SK-N-MC (cell line): ENCODE data around the gene CCDC185.

ENCODE experiments used
- DNase-seq: peaks from one replicate; pipeline ENCODE4 v3.0.0-alpha.2; 2011; ENCODE audit warnings: low read depth, low spot score
- H3K27ac ChIP-seq: fragments of 200-600 bp; sonication (generic); 2 replicates; pipeline ENCODE4 v1.5.1; 2016; ENCODE audit warnings: mixed run types
- H3K36me3 ChIP-seq: fragments of 200-600 bp; sonication (generic); 2 replicates; pipeline ENCODE4 v1.6.1; 2017; ENCODE audit warnings: antibody characterized with exemption, low read length, mixed read lengths; ENCODE audit not compliant: insufficient read depth
- H3K4me3 ChIP-seq: fragments of 200-600 bp; sonication (generic); 2 replicates; pipeline ENCODE4 v1.5.1; 2016
- H3K9ac ChIP-seq: fragments of 200-600 bp; sonication (generic); 2 replicates; pipeline ENCODE4 v1.8.0; 2017; ENCODE audit warnings: mixed run types, mixed read lengths; ENCODE audit not compliant: insufficient read length
- H3K9me3 ChIP-seq: fragments of 200-600 bp; sonication (generic); 2 replicates; pipeline ENCODE4 v1.6.1; 2017; ENCODE audit warnings: low read depth, mild to moderate bottlenecking, antibody characterized with exemption, low read length, moderate library complexity, mixed read lengths
- EZH2 ChIP-seq: fragments of 200-600 bp; sonication (generic); IDR thresholded peaks from one replicate; pipeline ENCODE4 v1.6.1; 2017; ENCODE audit warnings: antibody characterized with exemption
- FOXP2 ChIP-seq: optimal IDR thresholded peaks from 2 replicates; pipeline ENCODE3; 2011; ENCODE audit warnings: mild to moderate bottlenecking, moderate library complexity; ENCODE audit not compliant: insufficient read depth; ENCODE audit errors: extremely low read length, control extremely low read depth
- POLR2AphosphoS5 ChIP-seq: IDR thresholded peaks from 2 replicates; pipeline ENCODE4 v1.6.1; 2012; ENCODE audit warnings: mild to moderate bottlenecking, low read depth, low read length, borderline replicate concordance

The CCDC185 gene

GRCh38 chr1:223419561-223419960, 26.3 kb downstream of the CCDC185 start:
- Histone ChIP-seq H3K4me3 (no peak overlapping the region), H3K9ac (no peak overlapping the region), H3K36me3 (no peaks in the 10 kb centered on the region), H3K27ac (no peak overlapping the region), H3K9me3 (no peaks in the 10 kb centered on the region)
- TF ChIP-seq EZH2 (no peak), FOXP2 (no peak), POLR2AphosphoS5 (no peak)
- no peak for DNase-seq

GRCh38 chr1:223421025-223421424, 27.8 kb downstream of the CCDC185 start:
- Histone ChIP-seq H3K9ac (no peak overlapping the region), H3K36me3 (no peaks in the 10 kb centered on the region), H3K9me3 (no peaks in the 10 kb centered on the region), H3K27ac (no peak overlapping the region), H3K4me3 (no peak overlapping the region)
- TF ChIP-seq EZH2: no peak
- no peak for TF ChIP-seq POLR2AphosphoS5
- TF ChIP-seq FOXP2: no peak
- DNase-seq: no peak

GRCh38 chr1:223421676-223422075, 28.5 kb downstream of the CCDC185 start:
- H3K36me3 ChIP-seq: no peaks in the 10 kb centered on the region
- DNase-seq: no peak
- TF ChIP-seq EZH2: no peak
- no peak for TF ChIP-seq POLR2AphosphoS5
- no peak for TF ChIP-seq FOXP2
- H3K4me3 ChIP-seq: no peak overlapping the region
- no peak overlapping the region for H3K27ac ChIP-seq
- H3K9me3 ChIP-seq: no peaks in the 10 kb centered on the region
- no peak overlapping the region for H3K9ac ChIP-seq

- Histone ChIP-seq H3K27ac (no peak overlapping the region), H3K9me3 (no peaks in the 10 kb centered on the region), H3K9ac (no peak overlapping the region), H3K4me3 (no peak overlapping the region), H3K36me3 (no peaks in the 10 kb centered on the region)
- no peak for DNase-seq
- TF ChIP-seq FOXP2 (no peak), POLR2AphosphoS5 (no peak), EZH2 (no peak)
Observed at GRCh38 chr1:223422911-223423310, 29.7 kb downstream of the CCDC185 start.

GRCh38 chr1:223423641-223424233, 30.5 kb downstream of the CCDC185 start:
- no peak for TF ChIP-seq FOXP2
- TF ChIP-seq EZH2: no peak
- no peak for TF ChIP-seq POLR2AphosphoS5
- Histone ChIP-seq H3K27ac (no peak overlapping the region), H3K4me3 (no peak overlapping the region), H3K36me3 (no peaks in the 10 kb centered on the region), H3K9me3 (no peaks in the 10 kb centered on the region), H3K9ac (no peak overlapping the region)
- no peak for DNase-seq

GRCh38 chr1:223425550-223425949, 32.3 kb downstream of the CCDC185 start:
- TF ChIP-seq FOXP2: no peak
- Histone ChIP-seq H3K9me3 (no peaks in the 10 kb centered on the region), H3K4me3 (no peak overlapping the region), H3K36me3 (no peaks in the 10 kb centered on the region), H3K9ac (no peak overlapping the region), H3K27ac (no peak overlapping the region)
- DNase-seq: no peak

- Histone ChIP-seq H3K9ac (no peak overlapping the region), H3K9me3 (no peaks in the 10 kb centered on the region), H3K4me3 (no peak overlapping the region), H3K36me3 (no peaks in the 10 kb centered on the region), H3K27ac (no peak overlapping the region)
- TF ChIP-seq FOXP2: no peak
- TF ChIP-seq EZH2: no peak
- TF ChIP-seq POLR2AphosphoS5: no peak
- DNase-seq: no peak
Observed at GRCh38 chr1:223426936-223427335, 33.7 kb downstream of the CCDC185 start.

GRCh38 chr1:223429313-223429731, 36.1 kb downstream of the CCDC185 start:
- TF ChIP-seq EZH2 (no peak), FOXP2 (no peak), POLR2AphosphoS5 (no peak)
- Histone ChIP-seq H3K9me3 (no peaks in the 10 kb centered on the region), H3K27ac (no peak overlapping the region), H3K36me3 (no peaks in the 10 kb centered on the region), H3K9ac (no peak overlapping the region), H3K4me3 (no peak overlapping the region)
- no peak for DNase-seq

GRCh38 chr1:223429821-223430220, 36.6 kb downstream of the CCDC185 start:
- DNase-seq: no peak
- H3K9ac ChIP-seq: no peak overlapping the region
- TF ChIP-seq FOXP2 (no peak), EZH2 (no peak), POLR2AphosphoS5 (no peak)
- H3K27ac ChIP-seq: no peak overlapping the region
- H3K9me3 ChIP-seq: no peaks in the 10 kb centered on the region
- H3K4me3 ChIP-seq: no peak overlapping the region
- no peaks in the 10 kb centered on the region for H3K36me3 ChIP-seq
